Measurements from ENCODE around the gene CREB3L2. TPM values are rescaled to one million over a fixed set of nuclear protein-coding genes. Genes with fewer than 3 reads are reported as not detected.

Gene CREB3L2
- polyA plus RNA-seq, 3 donors: 6.9 to 12.9 (median 11.9) TPM

DNA sequence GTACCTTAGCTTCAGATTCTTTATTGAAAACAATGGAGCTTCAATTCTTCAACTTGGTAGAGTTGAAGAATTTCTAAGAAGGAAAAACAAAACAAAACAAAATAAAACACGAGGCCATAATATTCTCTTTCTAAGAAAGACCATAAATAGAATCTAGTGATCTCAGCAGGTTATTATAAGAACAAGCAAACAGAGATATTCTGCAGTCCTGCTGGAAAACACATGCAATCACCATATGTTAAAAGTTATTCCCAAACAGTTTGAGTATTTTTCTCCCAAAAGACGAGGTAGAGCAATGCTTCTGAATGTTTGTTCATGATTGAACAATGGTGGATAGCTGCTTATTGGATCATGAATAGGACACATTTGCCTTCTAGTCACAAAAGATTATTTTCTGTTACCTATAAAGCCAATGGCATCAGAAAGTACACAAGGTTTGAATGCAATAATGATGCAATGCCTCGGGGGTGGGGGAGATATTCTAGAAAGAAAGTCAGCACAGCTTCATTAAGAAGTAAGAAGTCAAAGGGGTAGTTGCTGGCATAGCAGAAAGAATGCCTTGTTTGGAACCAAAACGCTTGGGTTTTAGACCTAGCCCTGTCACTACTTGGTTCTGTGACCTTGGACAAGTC, 59.3 kb downstream of the CREB3L2 start:
- Mint-ChIP-seq H3K9me3 (no peaks in the 10 kb centered on the region), H3K4me1 (peaks cover 11% of the 10 kb centered on the region), H3K27me3 (ENCODE audit: low read depth in 3 of 3) (peaks cover 0 to 2% (median 0%) of the 10 kb centered on the region in 3 donors), H3K36me3 (peaks cover 17 to 19% of the 10 kb centered on the region in 2 donors), H3K4me3 (no peak overlapping the region), H3K27ac (no peak overlapping the region)
- TF ChIP-seq, protein P1, sequence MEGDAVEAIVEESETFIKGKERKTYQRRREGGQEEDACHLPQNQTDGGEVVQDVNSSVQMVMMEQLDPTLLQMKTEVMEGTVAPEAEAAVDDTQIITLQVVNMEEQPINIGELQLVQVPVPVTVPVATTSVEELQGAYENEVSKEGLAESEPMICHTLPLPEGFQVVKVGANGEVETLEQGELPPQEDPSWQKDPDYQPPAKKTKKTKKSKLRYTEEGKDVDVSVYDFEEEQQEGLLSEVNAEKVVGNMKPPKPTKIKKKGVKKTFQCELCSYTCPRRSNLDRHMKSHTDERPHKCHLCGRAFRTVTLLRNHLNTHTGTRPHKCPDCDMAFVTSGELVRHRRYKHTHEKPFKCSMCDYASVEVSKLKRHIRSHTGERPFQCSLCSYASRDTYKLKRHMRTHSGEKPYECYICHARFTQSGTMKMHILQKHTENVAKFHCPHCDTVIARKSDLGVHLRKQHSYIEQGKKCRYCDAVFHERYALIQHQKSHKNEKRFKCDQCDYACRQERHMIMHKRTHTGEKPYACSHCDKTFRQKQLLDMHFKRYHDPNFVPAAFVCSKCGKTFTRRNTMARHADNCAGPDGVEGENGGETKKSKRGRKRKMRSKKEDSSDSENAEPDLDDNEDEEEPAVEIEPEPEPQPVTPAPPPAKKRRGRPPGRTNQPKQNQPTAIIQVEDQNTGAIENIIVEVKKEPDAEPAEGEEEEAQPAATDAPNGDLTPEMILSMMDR (IDR thresholded peaks at IDR 0.05): no peak
- H3K79me2 ChIP-seq (ENCODE audit: insufficient read depth, low read length): peaks cover 50% of the 10 kb centered on the region
- H3K4me1 ChIP-seq (ENCODE audit: control insufficient read depth in 1 of 2, insufficient read depth in 2 of 2, low read length in 2 of 2): no peaks in the 10 kb centered on the region
- 58% methylated on average over 2 of the region's 4 CpGs for WGBS (ENCODE audit: insufficient coverage)
- no peaks in the 10 kb centered on the region for H3K36me3 ChIP-seq (replicated peaks in 1 of 2; ENCODE audit: control insufficient read depth in 1 of 2, insufficient read depth in 2 of 2, low read length in 2 of 2)
- H3K9me3 ChIP-seq (replicated peaks in 1 of 2; ENCODE audit: control insufficient read depth in 1 of 2, insufficient read depth in 1 of 2, low read length in 2 of 2): no peaks in the 10 kb centered on the region
- intact Hi-C loops (cut with micrococcal nuclease): loop anchor here in 1 of 2 donors (10.0 kb wide), 1 partner anchor 62 kb away; the partner anchor contains the start of gene CREB3L2
- DNase-seq: no peak
- H3K27ac ChIP-seq (ENCODE audit: low read depth in 1 of 2, low read length in 2 of 2): no peak overlapping the region
- no peak overlapping the region for H3K9ac ChIP-seq (ENCODE audit: insufficient read depth, low read length, poor library complexity, severe bottlenecking)
- no peak overlapping the region for H2AFZ ChIP-seq (ENCODE audit: insufficient read depth, low read depth, low read length, poor library complexity, severe bottlenecking)
- no peak overlapping the region for H3K4me2 ChIP-seq (replicated peaks; ENCODE audit: extremely low read depth, low read length, poor library complexity, severe bottlenecking)
- no peaks in the 10 kb centered on the region for H4K20me1 ChIP-seq (ENCODE audit: insufficient read depth, low read length)
- no peak overlapping the region for H3K4me3 ChIP-seq (replicated peaks in 1 of 3; ENCODE audit: low read depth in 2 of 3, low read length in 3 of 3)
- H3K27me3 ChIP-seq (ENCODE audit: control insufficient read depth in 2 of 2, insufficient read depth in 2 of 2, low read length in 2 of 2): no peaks in the 10 kb centered on the region

DNA sequence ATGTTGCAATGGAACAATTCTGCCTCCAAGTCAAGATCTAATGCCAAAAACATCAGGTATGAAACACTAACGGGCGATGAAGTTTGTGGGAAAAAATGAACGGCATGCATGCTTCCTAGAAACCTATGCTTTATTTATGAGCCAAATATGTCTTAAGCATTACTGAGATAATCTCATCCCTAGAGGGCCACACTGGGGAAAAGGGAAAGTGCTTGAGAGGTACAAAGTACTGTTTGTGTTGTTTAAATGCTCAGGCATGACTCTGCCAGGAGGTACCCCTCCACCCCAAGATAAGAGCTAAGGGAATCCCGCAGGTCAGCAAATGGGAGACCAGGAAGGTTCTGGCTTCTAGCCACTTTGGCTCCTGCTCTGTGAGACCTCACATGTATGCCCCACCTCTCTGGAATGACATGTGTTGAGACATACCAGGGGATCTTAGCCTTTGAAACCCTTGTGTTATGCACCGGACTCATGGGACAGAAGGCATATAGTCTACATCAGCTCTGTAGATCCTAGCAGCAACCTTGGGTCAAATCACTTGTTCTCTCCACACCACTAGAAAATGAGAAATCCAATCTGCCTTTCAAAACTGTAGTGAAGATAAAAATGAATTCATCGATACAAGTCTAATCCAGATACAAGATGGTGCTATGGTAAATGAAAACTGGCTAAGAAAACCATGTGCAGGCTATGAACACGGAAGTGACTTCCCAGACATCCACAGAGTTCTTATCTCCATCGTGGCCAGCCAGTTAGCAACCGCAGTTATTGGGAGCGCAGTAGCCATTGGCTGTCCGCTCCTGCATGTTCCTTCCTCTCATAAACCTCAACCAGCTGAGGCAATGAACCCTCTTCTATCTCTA, 61.0 kb downstream of the CREB3L2 start:
- no peak overlapping the region for H3K9ac ChIP-seq (ENCODE audit: insufficient read depth, low read length, poor library complexity, severe bottlenecking)
- no peak overlapping the region for H3K4me2 ChIP-seq (replicated peaks; ENCODE audit: extremely low read depth, low read length, poor library complexity, severe bottlenecking)
- no peak overlapping the region for H3K4me3 ChIP-seq (replicated peaks in 1 of 3; ENCODE audit: low read depth in 2 of 3, low read length in 3 of 3)
- H3K36me3 ChIP-seq (replicated peaks in 1 of 2; ENCODE audit: control insufficient read depth in 1 of 2, insufficient read depth in 2 of 2, low read length in 2 of 2): no peaks in the 10 kb centered on the region
- no peaks in the 10 kb centered on the region for H3K9me3 ChIP-seq (replicated peaks in 1 of 2; ENCODE audit: control insufficient read depth in 1 of 2, insufficient read depth in 1 of 2, low read length in 2 of 2)
- TF ChIP-seq, protein P1 (IDR thresholded peaks at IDR 0.05): no peak
- H4K20me1 ChIP-seq (ENCODE audit: insufficient read depth, low read length): no peaks in the 10 kb centered on the region
- Mint-ChIP-seq H3K27me3 (ENCODE audit: low read depth in 3 of 3) (no peaks in the 10 kb centered on the region), H3K4me1 (peaks cover 23% of the 10 kb centered on the region), H3K36me3 (peaks cover 12 to 14% of the 10 kb centered on the region in 2 donors), H3K4me3 (no peak overlapping the region), H3K27ac (no peak overlapping the region), H3K9me3 (no peaks in the 10 kb centered on the region)
- no peak for DNase-seq
- peaks cover 11 to 14% of the 10 kb centered on the region in 2 donors for H3K4me1 ChIP-seq (ENCODE audit: control insufficient read depth in 1 of 2, insufficient read depth in 2 of 2, low read length in 2 of 2)
- intact Hi-C loops (cut with micrococcal nuclease): loop anchor here in 1 of 2 donors (10.0 kb wide), 1 partner anchor 64 kb away; the partner anchor contains the start of gene CREB3L2
- 99% methylated on average over 7 of the region's 11 CpGs for WGBS (ENCODE audit: insufficient coverage)
- H2AFZ ChIP-seq (ENCODE audit: insufficient read depth, low read depth, low read length, poor library complexity, severe bottlenecking): no peak overlapping the region
- H3K27ac ChIP-seq (ENCODE audit: low read depth in 1 of 2, low read length in 2 of 2): no peak overlapping the region
- no peaks in the 10 kb centered on the region for H3K27me3 ChIP-seq (ENCODE audit: control insufficient read depth in 2 of 2, insufficient read depth in 2 of 2, low read length in 2 of 2)
- peaks cover 58% of the 10 kb centered on the region for H3K79me2 ChIP-seq (ENCODE audit: insufficient read depth, low read length)

Data from CD14-positive monocyte (primary cell).